GM18868 (cell line): ENCODE measurements around the gene VAV1.
"Not testable (repeated sequence)": the region's sequence is repeated elsewhere in the genome, so short reads cannot be mapped to it uniquely, and the experiment has no call there.

Experiments used
- ATAC-seq: cut with Tn5 transposase; IDR thresholded peaks from one replicate; pipeline ENCODE4 v1.9.1; 2021; ENCODE audit warnings: mild to moderate bottlenecking, moderate library complexity; ENCODE audit not compliant: unreplicated experiment

Gene VAV1

GRCh38 chr19:6737284-6737872, 35.1 kb upstream of the VAV1 start, which contains the start of gene GPR108:
Gene GPR108 (minus strand): TSS chr19:6737580. CDS start chr19:6737576, 4 bp downstream.
- peak; percentile 66 for ATAC-seq

GRCh38 chr19:6737873-6738786, 34.4 kb upstream of the VAV1 start:
- ATAC-seq, result peak; percentile 1

GRCh38 chr19:6738787-6739389, 33.6 kb upstream of the VAV1 start:
- ATAC-seq, result no peak

GRCh38 chr19:6739390-6739882, 33.1 kb upstream of the VAV1 start, which contains the start of gene TRIP10:
Gene TRIP10 (plus strand): TSS chr19:6739680. CDS start chr19:6739762, 82 bp downstream.
- ATAC-seq, result no peak

- no peak for ATAC-seq
Observed at GRCh38 chr19:6739883-6740588, 32.5 kb upstream of the VAV1 start.

- no peak for ATAC-seq
Observed at GRCh38 chr19:6740589-6741343, 31.7 kb upstream of the VAV1 start.

- no peak for ATAC-seq
Observed at GRCh38 chr19:6743066-6743465, 29.4 kb upstream of the VAV1 start.

GRCh38 chr19:6743714-6744380, 28.7 kb upstream of the VAV1 start:
- no peak for ATAC-seq

GRCh38 chr19:6744381-6745301, 27.9 kb upstream of the VAV1 start:
- no peak for ATAC-seq

- ATAC-seq, result no peak
Observed at GRCh38 chr19:6745965-6746364, 26.5 kb upstream of the VAV1 start.

GRCh38 chr19:6748543-6748942, 24.0 kb upstream of the VAV1 start:
- not testable (repeated sequence) for ATAC-seq

GRCh38 chr19:6750062-6750461, 22.4 kb upstream of the VAV1 start:
- ATAC-seq, result no peak

- ATAC-seq, result no peak
Observed at GRCh38 chr19:6751189-6751588, 21.3 kb upstream of the VAV1 start.

- ATAC-seq, result no peak
Observed at GRCh38 chr19:6752256-6753177, 20.0 kb upstream of the VAV1 start.

GRCh38 chr19:6753178-6754031, 19.1 kb upstream of the VAV1 start:
- peak; percentile 71 for ATAC-seq

- ATAC-seq, result no peak
Observed at GRCh38 chr19:6754136-6754535, 18.4 kb upstream of the VAV1 start.
